Loucy (cell line): ENCODE results near the gene PTPRN2.

Experiments
- H2AFZ ChIP-seq: fragments of 200-600 bp; sonication (generic); 2 replicates; pipeline ENCODE4 v1.6.0; 2016; ENCODE audit warnings: antibody characterized with exemption, mild to moderate bottlenecking, low read length, moderate library complexity
- H3F3A ChIP-seq: fragments of 200-600 bp; 2 replicates; pipeline ENCODE4 v1.6.0; 2016; ENCODE audit warnings: antibody characterized with exemption, low read depth, mild to moderate bottlenecking
- H3K27me3 ChIP-seq: fragments of 200-600 bp; sonication (generic); 2 replicates; pipeline ENCODE4 v1.6.1; 2014; ENCODE audit warnings: low read length, mild to moderate bottlenecking; ENCODE audit not compliant: insufficient read depth, poor library complexity, severe bottlenecking
- H3K36me3 ChIP-seq: fragments of 200-600 bp; sonication (generic); 2 replicates; pipeline ENCODE4 v1.6.1; 2016; ENCODE audit warnings: low read length; ENCODE audit not compliant: insufficient read depth
- H3K4me1 ChIP-seq: fragments of 200-600 bp; sonication (generic); 2 replicates; pipeline ENCODE4 v1.5.1; 2014; ENCODE audit warnings: low read length, mild to moderate bottlenecking; ENCODE audit not compliant: insufficient read depth, poor library complexity, severe bottlenecking
- H3K4me2 ChIP-seq: fragments of 200-600 bp; sonication (generic); 2 replicates; pipeline ENCODE4 v1.6.0; 2014; ENCODE audit warnings: antibody characterized with exemption, low read length, low read depth, mild to moderate bottlenecking; ENCODE audit not compliant: poor library complexity, severe bottlenecking
- H3K4me3 ChIP-seq: fragments of 200-600 bp; sonication (generic); 2 replicates; pipeline ENCODE4 v1.5.1; 2014; ENCODE audit warnings: low read length, mild to moderate bottlenecking, mixed read lengths; ENCODE audit not compliant: poor library complexity, severe bottlenecking
- H3K79me2 ChIP-seq: fragments of 200-600 bp; sonication (generic); 2 replicates; pipeline ENCODE4 v1.6.1; 2014; ENCODE audit warnings: low read length; ENCODE audit not compliant: insufficient read depth
- H3K9ac ChIP-seq: fragments of 200-600 bp; sonication (generic); 2 replicates; pipeline ENCODE4 v1.6.0; 2014; ENCODE audit warnings: mild to moderate bottlenecking, low read depth, low read length, moderate library complexity; ENCODE audit not compliant: poor library complexity, severe bottlenecking
- H3K9me2 ChIP-seq: fragments of 200-600 bp; sonication (generic); replicated peaks from 2 replicates; pipeline ENCODE4 v1.6.1; 2016; ENCODE audit warnings: low read depth, low read length, mixed read lengths
- H3K9me3 ChIP-seq: fragments of 200-600 bp; sonication (generic); 2 replicates; pipeline ENCODE4 v1.6.1; 2014; ENCODE audit warnings: mild to moderate bottlenecking, antibody characterized with exemption, low read length, low read depth; ENCODE audit not compliant: insufficient read depth
- H4K20me1 ChIP-seq: fragments of 200-600 bp; sonication (generic); 2 replicates; pipeline ENCODE4 v1.6.0; 2014; ENCODE audit warnings: antibody characterized with exemption, low read length, mild to moderate bottlenecking; ENCODE audit not compliant: insufficient read depth, poor library complexity, severe bottlenecking
- CTCF ChIP-seq: fragments of 200-600 bp; sonication (generic); conservative IDR thresholded peaks from 2 replicates; pipeline ENCODE4 v1.5.1; 2014; ENCODE audit warnings: mild to moderate bottlenecking, antibody characterized with exemption, low read length
- EZH2phosphoT487 ChIP-seq: fragments of 200-600 bp; IDR thresholded peaks from 2 replicates; pipeline ENCODE4 v1.6.1; 2018; ENCODE audit warnings: antibody characterized with exemption, mild to moderate bottlenecking, moderate library complexity, borderline replicate concordance

PTPRN2 gene

GRCh38 chr7:157832866-157833607, 754.6 kb downstream of the PTPRN2 start:
- Histone ChIP-seq H3K4me1 (no peaks in the 10 kb centered on the region), H3K9ac (no peak overlapping the region), H2AFZ (no peak overlapping the region), H3K27me3 (no peaks in the 10 kb centered on the region), H3F3A (no peaks in the 10 kb centered on the region), H4K20me1 (no peaks in the 10 kb centered on the region), H3K79me2 (no peaks in the 10 kb centered on the region), H3K4me3 (no peak overlapping the region), H3K9me3 (no peaks in the 10 kb centered on the region; the same call in 1 of the 2 replicates), H3K4me2 (no peak overlapping the region), H3K9me2 (no peaks in the 10 kb centered on the region), H3K36me3 (no peaks in the 10 kb centered on the region)
- TF ChIP-seq EZH2phosphoT487, result no peak
- TF ChIP-seq CTCF, result no peak

GRCh38 chr7:157832421-157832820, 755.2 kb downstream of the PTPRN2 start:
- Histone ChIP-seq H3F3A (no peaks in the 10 kb centered on the region), H3K27me3 (no peaks in the 10 kb centered on the region), H3K4me3 (no peak overlapping the region), H3K36me3 (no peaks in the 10 kb centered on the region), H3K4me2 (no peak overlapping the region), H3K4me1 (no peaks in the 10 kb centered on the region), H3K79me2 (no peaks in the 10 kb centered on the region), H2AFZ (no peak overlapping the region), H4K20me1 (no peaks in the 10 kb centered on the region), H3K9me2 (no peaks in the 10 kb centered on the region), H3K9me3 (no peaks in the 10 kb centered on the region; the same call in 1 of the 2 replicates), H3K9ac (no peak overlapping the region)
- TF ChIP-seq CTCF, result no peak
- TF ChIP-seq EZH2phosphoT487, result no peak

- no peak overlapping the region for H3K4me2 ChIP-seq
- H3K9ac ChIP-seq, result no peak overlapping the region
- H3K9me2 ChIP-seq, result no peaks in the 10 kb centered on the region
- H3F3A ChIP-seq, result no peaks in the 10 kb centered on the region
- H3K36me3 ChIP-seq, result no peaks in the 10 kb centered on the region
- H3K4me1 ChIP-seq, result no peaks in the 10 kb centered on the region
- H3K9me3 ChIP-seq, result peaks cover 2% of the 10 kb centered on the region; the same call in 1 of the 2 replicates
- H2AFZ ChIP-seq, result no peak overlapping the region
- TF ChIP-seq EZH2phosphoT487 (no peak), CTCF (no peak)
- H3K27me3 ChIP-seq, result no peaks in the 10 kb centered on the region
- H3K79me2 ChIP-seq, result no peaks in the 10 kb centered on the region
- no peaks in the 10 kb centered on the region for H4K20me1 ChIP-seq
- no peak overlapping the region for H3K4me3 ChIP-seq
These were observed 755.6 kb downstream of the PTPRN2 start for GRCh38 chr7:157832006-157832405.
